HG03342 (cell line): ENCODE results near the gene GNB1L.

Source experiments
- ATAC-seq: cut with Tn5 transposase; IDR thresholded peaks from one replicate; pipeline ENCODE4 v1.9.1; 2021; ENCODE audit warnings: mild to moderate bottlenecking, moderate library complexity; ENCODE audit not compliant: unreplicated experiment

GNB1L gene

DNA sequence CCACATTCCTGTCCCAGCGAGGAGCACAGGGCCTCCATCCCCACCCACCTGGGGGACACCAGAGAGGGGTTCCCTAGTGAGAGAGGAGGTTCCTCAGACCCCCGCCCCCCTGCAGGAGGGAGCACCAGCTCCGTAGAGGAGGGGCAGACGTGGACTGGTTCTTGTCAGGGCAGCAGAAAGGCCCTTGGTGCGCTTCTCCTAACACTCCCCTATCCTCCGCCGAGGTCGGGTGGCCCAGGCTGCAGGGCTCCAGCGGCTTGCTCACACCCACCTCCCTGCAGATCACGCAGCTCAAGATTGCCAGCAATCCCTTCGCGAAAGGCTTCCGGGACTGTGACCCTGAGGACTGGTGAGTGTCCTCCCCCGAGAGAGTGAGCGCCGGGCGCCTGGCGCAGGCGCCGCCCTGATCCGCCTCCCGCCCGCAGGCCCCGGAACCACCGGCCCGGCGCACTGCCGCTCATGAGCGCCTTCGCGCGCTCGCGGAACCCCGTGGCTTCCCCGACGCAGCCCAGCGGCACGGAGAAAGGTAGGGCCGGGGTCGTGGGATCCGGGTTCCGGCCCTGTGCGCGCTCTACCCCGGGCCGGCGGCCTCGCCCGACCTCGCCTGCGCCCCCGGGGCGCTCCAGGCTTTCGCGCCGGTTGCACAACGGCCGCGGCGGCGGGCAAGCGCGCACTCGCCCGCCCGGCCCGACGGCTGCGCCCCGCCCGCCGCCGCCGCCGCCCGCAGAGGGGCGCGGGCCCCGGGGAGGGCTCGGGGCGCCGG, 89.0 kb downstream of the GNB1L start:
- no peak for ATAC-seq

DNA sequence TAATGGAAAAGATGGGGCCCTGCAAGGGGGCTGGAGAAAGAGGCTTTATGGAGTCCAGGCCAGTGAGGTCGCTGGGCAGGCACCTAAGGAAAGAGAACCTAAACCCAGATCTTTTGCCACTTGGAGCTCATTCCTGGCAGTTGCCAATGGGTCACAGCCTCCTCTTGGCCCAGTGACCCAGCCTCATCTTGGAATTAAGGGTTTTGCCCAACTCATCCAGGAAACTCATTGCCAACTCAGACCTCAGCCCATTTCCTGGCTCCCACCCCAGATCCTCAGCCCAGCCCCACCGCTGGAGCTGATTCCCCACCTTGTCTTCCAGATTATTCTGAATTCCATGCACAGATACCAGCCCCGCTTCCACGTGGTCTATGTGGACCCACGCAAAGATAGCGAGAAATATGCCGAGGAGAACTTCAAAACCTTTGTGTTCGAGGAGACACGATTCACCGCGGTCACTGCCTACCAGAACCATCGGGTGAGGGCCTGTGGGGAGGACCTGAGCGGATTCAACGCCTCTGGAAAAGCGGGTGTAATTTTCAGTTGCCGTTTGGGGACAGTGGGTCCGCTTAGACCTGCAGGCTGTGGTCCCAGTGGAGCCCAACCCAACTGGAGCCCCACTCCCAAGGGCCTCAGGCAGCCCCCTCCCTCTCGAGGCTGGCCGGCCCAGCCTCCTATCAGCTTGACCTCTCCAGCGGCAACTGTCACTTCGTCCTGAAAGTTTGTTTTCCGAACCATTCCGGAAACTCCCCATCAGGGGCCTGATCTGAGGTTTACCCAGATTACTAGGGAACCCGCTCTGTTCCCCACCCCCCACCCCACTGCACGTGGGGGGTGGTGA, 89.8 kb downstream of the GNB1L start:
- ATAC-seq = no peak

DNA sequence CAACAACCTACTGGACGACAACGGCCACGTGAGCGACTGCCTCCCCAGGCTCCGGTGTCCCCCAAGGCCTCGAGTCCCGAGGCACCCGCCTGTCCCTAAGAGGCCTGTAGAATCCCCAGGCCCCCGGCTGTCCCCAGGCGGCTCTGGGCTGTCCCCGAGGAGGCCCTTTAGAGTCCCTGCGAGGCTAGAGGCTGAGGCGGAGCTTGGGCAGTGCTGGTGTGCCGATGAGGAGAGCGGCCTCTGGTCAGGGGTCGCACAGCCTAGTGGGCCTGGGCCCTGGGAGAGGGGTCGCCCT, 90.4 kb downstream of the GNB1L start:
- no peak for ATAC-seq

DNA sequence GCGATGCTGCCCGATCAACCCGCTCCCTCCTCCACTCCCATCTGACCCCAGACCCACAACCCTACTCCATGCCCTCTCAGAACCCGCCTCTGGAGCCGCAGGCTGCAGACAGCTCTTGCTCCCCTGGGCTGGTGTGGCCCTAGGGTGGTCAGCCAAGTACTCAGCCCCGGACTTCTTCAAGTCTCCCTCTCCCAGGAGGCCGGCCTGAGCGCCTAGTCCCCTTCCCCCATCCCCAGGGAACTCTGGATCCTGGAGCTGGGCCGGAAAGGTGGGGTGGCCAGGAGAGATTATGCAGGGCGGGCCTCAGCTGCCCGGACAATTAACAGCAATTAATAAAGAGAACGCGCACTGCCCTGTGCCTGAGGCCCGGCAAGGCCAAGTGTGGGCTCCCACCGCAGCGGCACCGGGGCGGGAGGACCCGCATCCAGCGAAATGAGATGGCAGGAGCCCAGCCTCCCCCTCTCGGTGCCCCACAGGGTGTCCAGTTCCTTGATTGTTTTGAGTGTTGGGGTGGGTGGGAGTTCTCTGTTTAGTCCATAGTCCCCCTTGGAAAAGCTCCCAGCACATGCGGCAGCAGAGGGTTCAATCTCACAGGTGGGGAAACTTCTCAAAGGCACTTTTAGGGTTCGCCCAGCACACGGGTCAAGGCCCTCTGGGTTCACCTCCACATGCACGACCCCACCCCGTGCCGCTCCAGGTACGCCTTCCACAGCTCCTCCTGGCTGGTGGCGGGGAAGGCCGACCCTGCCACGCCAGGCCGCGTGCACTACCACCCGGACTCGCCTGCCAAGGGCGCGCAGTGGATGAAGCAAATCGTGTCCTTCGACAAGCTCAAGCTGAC, 91.0 kb downstream of the GNB1L start:
- ATAC-seq = no peak

DNA sequence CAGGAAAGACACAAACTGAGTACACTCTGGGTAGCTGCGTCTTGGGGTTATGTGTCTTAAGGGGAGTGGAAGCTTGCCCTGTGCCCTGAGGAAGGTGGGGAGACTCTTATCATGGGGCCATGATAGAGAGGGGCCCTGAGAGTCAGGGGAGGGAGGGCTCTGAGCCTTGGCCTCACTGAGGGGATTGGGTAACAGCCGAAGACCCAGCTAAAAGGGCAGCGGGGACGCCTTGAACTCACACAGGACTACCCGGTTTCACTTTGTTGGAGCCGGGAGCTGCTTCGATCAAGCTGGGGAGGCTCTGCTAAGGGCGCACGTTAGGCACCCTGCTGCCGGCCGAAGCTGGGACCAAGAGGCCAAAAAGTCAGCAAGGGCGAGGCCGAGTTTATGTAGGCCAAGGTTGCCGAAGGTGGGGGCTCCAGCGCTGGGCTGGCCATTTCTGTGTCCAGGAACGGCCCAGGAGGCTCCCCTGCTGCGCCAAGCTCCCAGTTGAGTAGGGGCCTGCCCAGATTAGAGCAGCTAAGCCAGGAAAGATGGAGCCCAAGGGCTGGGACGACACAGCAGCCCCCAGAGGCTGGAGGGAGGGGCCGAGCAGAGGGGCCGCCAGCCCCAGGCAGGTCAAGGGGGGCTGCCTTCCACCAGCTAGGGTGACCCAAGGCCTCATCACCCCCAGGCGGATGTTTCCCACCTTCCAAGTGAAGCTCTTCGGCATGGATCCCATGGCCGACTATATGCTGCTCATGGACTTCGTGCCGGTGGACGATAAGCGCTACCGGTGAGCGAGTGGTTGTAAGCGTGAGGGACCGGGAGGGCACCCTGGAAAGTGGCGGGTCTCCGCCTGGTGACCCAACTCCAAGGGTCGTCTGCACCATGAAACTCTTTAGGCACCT, 91.9 kb downstream of the GNB1L start:
- no peak for ATAC-seq

DNA sequence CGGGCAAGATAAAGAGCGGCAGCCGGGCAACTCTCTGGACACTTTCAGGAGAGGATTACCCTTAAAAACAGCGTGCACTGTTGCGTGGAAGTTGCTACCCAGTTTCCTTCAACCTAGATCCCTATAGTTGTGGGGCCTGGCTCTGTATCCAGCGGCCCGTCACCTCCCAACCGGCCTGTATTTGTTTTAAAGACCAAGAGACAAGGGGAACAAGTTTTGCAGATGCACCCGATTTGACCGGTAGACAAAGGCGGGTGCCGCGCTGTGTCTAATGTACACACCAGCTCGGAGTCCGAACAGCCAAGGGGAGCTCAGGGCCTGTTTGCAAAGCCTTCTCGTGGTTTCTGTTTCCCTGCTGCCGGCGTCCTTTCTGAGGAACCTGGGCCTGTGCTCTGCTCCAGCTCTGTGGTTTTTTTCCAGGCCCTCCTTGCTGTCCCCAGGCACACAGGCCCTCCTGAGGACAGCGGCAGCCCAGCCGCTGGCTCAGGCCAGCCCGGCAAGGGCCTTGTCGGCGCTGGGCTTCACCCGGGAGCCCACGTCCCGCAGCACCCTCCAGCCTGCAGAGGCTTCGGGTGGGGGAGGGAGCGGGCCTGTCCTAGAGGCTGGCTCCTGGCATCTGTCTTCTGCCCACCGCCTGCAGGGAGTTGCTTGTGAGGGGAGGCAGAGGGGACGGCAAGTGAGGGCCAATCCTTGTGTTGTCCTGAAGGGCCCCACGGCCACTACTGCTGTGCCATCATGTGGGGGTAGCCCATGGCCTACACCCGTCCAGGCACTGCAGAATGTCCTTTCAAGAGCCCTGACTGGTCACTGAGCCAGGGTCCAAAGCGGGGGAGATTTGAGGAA, 92.7 kb downstream of the GNB1L start:
- no peak for ATAC-seq

DNA sequence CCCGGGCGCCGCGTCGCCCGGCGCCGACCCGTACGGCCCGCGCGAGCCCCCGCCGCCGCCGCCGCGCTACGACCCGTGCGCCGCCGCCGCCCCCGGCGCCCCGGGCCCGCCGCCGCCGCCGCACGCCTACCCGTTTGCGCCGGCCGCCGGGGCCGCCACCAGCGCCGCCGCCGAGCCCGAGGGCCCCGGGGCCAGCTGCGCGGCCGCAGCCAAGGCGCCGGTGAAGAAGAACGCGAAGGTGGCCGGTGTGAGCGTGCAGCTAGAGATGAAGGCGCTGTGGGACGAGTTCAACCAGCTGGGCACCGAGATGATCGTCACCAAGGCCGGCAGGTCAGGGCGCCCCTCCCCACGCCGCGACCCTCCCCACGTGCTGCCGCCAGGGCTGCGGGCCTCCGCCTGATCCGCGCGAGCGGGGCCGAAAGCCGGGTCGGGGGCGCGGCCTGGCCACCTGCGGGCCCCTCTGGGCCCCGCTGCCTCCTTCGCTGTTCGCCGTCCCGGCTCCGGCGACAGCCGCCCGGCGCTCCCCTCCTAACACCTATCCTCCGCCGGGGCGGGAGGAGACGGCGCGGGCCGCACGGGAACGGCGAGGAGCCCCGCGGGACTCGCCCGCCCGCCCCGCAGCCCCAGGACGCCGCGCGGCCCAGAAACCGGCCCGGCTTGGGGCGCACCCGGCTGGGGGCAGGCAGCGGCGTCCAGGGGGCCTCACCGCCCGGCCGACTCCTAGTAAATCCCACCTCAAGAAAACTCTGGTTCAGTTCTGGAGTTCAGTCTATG, 93.5 kb downstream of the GNB1L start:
- ATAC-seq = no peak

DNA sequence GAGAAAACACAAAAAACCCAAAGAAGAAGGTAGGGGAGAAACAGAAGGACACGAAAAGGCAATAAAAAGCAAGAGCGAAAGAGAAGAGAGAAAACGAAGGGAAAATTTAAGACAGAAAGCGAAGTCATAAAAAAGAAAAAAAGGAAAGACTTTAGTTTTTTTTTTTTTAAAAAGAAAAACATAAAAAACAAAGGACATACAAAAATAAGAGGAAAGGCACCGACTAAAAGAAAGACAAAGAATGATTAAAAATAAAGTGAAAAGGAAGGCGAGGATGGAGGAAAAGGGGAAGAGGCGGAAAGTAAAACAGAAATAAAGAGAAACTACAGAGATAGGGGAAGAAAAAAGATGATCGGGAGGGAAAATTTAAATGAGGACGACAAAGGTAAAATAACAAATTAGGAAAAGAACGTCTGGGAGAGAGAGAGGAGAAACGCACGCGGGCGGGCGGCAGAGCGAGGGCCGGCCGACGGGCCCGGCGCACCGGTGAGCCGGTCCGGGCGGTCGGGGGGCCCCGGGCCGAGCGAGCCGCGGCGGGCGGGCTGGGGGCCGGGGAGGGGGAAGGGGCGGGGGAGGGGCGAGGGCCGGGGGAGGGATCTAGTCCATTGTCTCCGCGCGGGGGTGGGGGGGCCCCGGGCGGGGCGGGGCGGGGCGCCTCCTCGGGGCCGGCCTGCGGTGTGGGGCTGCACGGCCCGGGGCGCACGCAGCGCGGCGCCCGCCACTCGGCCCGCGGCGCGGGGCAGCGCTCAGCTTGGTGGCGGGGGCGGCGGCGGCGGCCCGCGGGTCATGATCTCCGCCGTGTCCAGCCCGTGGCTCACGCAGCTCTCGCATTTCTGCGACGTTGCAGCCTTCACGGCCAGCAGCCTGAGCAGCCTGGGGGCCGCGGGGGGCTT, 94.4 kb downstream of the GNB1L start, which contains the start of gene TBX1:
TSS of gene TBX1 (plus strand) at position 721 of the 893 bp plus-strand sequence. CDS start at position 787, 66 bp downstream.
- ATAC-seq = no peak

DNA sequence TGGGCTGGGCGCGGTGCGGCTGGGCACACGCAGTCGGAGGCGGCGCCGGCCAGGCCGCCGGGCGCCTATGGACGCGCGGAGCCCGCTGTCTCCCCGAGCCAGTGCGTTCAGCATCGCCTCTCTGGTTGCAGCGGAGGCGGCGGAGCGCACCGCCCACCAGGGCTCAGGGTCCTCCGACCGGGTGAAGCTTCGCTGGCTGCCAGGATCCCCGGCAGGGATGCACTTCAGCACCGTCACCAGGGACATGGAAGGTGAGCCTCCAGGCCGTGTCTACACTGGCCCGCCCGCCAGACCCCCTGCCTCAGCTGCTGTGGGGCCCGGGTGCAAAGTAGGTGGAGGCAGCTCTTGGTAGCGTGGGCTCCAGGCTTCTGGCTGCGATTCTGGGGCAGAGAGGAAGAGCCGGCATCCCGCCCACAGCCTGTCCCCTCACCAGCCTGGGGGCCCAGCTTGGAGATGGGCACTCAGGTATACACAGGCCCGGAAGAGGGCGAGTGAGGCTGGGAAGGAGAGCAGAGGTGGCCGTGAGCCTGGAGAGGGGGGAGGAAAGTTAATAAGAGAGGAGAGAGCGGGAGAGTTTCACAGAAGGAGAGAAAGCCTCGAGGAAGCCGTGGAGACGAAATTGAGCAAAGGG, 95.1 kb downstream of the GNB1L start:
- no peak for ATAC-seq

DNA sequence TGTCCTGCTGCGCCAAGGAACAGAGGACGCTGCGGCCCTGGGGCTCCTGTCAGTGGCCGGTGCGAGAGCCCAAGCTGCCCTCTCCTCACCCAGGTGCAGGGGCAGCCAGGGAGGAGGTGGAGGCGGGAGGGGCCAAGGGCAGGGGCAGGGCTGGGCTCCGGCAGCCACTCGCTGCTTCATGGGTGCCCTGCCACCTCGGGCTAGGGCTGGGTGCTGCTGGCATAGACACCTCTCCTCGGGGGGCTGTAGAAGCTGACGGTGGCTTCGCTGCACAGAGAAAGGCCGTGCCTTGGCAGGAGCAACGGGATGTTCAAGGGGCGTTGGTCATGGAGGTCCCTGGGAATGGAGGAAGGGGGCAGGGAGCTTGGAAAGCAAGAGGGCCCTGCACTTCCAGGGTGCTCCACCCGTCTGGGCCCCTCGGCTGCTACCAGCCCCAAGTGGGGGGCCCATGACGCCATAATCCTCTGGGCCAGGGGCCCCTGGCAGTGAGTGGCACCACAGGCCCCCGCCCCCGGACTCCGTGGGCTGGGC, 95.7 kb downstream of the GNB1L start:
- ATAC-seq = no peak

DNA sequence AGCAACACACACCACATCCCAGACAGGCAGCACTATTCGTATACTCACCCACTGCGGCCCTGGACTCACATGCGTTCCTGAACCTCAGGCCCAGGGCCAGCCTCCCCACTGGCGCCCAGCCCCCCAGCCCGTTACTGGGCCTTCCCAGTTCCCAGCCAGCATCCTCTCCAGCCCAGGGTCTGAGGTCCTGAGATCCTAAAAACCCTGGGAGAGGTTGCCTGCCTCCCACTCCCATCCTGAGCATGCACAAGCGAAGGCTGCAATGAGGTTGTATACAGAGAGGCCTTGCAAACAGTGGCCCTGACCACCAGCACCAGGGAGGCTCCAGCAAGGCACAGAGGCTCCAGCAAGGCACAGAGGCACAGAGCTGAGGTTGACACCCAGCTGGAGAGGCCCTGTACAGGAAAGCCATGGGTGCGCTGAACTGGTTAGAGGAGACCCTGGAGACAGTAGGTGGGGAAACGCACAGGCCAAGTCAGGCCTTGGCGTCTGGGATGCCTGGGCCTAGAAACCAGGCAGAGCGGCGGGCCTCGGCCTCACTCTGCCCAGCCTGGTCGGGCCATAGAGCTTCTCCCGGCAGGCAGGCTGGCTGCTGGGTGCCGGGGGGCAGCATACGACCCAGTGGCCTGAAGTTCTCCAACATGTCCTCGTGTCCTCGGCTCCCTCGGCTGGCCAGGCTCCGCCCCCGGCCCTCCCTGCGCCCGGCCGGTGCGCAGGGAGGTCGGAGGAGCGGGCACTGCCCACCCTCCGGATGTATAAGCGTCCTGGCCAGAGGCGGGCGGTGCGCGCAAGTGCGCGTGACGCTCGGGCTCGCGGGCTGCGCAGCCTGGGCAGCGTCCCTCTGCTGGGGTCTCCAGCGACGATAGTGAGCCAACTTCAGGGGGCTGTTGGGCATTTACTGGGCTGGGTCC, 96.4 kb downstream of the GNB1L start:
- ATAC-seq = no peak

DNA sequence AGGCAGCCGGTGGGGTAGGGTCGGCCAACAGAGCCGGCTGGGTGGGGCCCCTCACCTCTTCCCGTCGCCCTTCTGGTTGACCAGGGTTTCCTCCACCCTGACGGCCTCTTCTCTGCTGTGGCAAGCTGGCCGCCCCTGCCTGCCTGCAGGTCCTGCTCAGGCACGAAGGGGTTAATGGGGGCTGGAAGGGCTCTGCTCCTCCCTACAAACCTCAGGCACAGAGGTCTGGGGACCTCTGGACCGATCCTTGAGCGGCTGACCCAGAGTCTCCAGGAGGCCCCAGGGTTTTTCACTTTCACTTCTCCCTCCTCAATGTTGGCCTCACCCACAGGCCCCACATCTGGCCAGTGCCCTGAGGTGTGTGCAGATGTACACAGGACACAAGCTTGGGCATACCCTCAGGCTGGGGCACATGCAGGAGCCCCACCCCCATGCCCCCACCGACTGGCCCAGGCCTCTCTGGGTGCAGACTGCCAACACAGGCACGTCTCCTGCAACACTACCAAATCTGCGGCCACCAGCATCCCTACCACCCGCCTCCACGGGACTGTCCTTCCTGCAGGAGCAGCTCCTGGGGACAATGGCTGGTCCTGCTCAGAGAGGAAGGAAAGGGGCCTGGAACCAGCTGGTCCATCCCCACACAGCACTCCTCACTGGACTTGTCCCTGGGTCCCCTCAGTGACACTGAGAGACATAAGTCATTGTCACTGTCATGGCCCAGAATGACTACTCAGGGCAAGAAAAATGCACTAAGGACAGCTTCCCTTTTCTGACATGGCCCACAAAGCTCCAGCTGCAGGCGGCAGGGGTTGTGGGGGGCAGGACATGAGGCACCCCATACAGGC, 97.3 kb downstream of the GNB1L start:
- no peak for ATAC-seq

DNA sequence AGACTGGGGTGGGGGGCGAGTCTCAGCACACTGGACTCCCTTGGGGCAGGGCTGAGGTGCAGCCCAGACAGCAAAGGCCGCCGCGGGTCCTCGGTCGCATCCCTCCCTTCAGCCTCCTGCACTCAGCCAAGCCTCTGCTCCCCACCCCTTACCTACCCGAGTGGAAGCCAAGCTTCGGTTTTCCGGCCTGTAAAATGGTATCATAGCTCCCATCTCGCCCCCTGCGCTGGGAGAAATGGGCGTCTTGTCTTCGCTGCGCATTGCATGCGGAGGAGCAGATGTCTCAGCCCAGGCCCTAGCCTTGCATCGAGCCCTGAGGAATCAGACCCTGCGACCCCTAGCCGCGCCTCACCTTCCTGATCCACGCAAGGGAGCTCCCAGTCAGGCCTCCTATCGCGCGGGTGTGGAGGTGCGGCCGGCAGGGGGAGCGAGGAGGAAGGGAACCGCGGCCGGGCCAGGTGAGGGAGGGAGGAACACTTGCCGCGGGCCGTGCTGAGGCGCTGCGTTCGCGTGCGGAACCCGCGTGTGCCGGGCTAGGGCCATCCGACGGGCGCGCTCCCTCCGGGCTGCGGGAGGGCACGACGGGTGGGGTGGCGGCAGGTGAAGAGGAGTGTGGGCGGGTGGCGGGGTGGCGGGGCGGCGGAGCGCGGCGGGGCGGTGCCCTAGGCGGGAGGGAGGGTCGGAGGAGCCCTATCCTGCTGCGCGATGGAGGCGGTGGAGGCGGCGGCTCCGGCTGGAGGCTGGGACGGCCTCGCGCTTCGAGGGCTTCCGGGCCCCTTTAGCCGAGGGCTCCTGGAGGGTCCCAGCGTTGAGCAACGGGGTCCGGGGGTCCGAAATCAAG, 98.2 kb downstream of the GNB1L start:
- no peak for ATAC-seq

DNA sequence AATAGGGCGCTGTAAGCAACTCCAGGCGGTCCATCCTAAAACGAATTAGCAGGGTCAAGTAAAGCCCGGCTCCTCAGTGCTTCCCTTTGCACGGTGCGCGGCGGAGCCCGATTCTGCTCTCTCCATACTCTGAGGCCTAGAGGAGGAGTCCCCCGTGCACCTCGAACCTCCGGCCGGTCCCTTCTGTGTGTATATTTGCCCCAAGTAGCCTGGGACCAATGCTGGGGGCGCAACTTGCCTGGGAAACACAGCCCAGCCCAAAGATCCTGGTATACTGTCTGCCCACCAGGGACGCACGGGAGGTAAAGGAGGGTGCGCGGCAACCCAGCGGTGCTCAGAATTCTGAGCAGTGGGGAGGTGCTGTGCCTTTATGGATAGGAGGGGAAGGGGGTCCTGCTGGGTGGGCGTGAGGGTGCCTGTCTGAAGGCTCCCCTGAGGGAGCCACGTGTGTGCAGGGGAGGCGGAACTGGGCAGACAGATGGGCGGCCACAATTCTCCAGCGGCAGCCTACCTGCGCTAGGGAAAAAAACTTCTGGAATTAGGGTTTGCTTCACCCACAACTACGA, 98.9 kb downstream of the GNB1L start:
- ATAC-seq = no peak
